H9 (cell line): ENCODE results near the gene CDH23. TPM values are rescaled to one million over a fixed set of nuclear protein-coding genes. Genes with fewer than 3 reads are reported as not detected.

ENCODE experiments used
- DNase-seq: peaks from one replicate; pipeline ENCODE4 v3.0.0-alpha.2; 2017
- H2AFZ ChIP-seq: one replicate; pipeline ENCODE4 v1.6.1; 2013; ENCODE audit warnings: mild to moderate bottlenecking, low read length, control low read depth, moderate library complexity
- H2AK5ac ChIP-seq: 2 replicates; pipeline ENCODE4 v1.6.1; 2013; ENCODE audit warnings: low read length, control low read depth, mixed read lengths; ENCODE audit not compliant: insufficient read length
- H2BK120ac ChIP-seq: one replicate; pipeline ENCODE4 v1.6.1; 2013; ENCODE audit warnings: low read depth, mild to moderate bottlenecking, low read length, control low read depth, inconsistent platforms; ENCODE audit not compliant: poor library complexity, severe bottlenecking
- H2BK12ac ChIP-seq: 2 replicates; pipeline ENCODE4 v1.6.1; 2013; ENCODE audit warnings: low read length, control low read depth, mixed read lengths, low read depth; ENCODE audit not compliant: insufficient read length
- H2BK15ac ChIP-seq: 2 replicates; pipeline ENCODE4 v1.6.1; 2013; ENCODE audit warnings: low read depth, low read length, control low read depth
- H2BK20ac ChIP-seq: one replicate; pipeline ENCODE4 v1.6.1; 2013; ENCODE audit warnings: low read depth, mild to moderate bottlenecking, low read length, control low read depth, inconsistent platforms; ENCODE audit not compliant: poor library complexity, severe bottlenecking
- H2BK5ac ChIP-seq: 2 replicates; pipeline ENCODE4 v1.6.1; 2013; ENCODE audit warnings: low read length, control low read depth, mixed read lengths; ENCODE audit not compliant: insufficient read length
- H3K14ac ChIP-seq: 2 replicates; pipeline ENCODE4 v1.6.1; 2013; ENCODE audit warnings: low read length, control low read depth; ENCODE audit not compliant: insufficient read depth
- H3K18ac ChIP-seq: 2 replicates; pipeline ENCODE4 v1.6.1; 2013; ENCODE audit warnings: low read depth, mild to moderate bottlenecking, mixed read lengths, low read length, control low read depth; ENCODE audit not compliant: insufficient read length
- H3K23ac ChIP-seq: 2 replicates; pipeline ENCODE4 v1.6.1; 2013; ENCODE audit warnings: low read length, control low read depth, mixed read lengths, low read depth; ENCODE audit not compliant: insufficient read length
- H3K23me2 ChIP-seq: 2 replicates; pipeline ENCODE4 v1.6.1; 2013; ENCODE audit warnings: low read depth, mild to moderate bottlenecking, mixed read lengths, low read length, control low read depth; ENCODE audit not compliant: insufficient read length, poor library complexity, severe bottlenecking
- H3K27ac ChIP-seq: 2 replicates; pipeline ENCODE4 v1.5.1; 2013; ENCODE audit warnings: low read length, control low read depth, mixed read lengths, low read depth; ENCODE audit not compliant: insufficient read length
- H3K27me3 ChIP-seq: 2 replicates; pipeline ENCODE4 v1.6.1; 2013; ENCODE audit warnings: low read length, control low read depth, inconsistent platforms; ENCODE audit not compliant: insufficient read depth
- H3K4ac ChIP-seq: 2 replicates; pipeline ENCODE4 v1.6.1; 2013; ENCODE audit warnings: low read depth, mild to moderate bottlenecking, control low read depth, inconsistent platforms, low read length, moderate library complexity
- H3K4me1 ChIP-seq: 2 replicates; pipeline ENCODE4 v1.6.1; 2013; ENCODE audit warnings: low read length, control low read depth, inconsistent platforms; ENCODE audit not compliant: insufficient read depth
- H3K4me2 ChIP-seq: 2 replicates; pipeline ENCODE4 v1.6.1; 2013; ENCODE audit warnings: low read length, control low read depth, mixed read lengths; ENCODE audit not compliant: insufficient read length, insufficient read depth
- H3K56ac ChIP-seq: 2 replicates; pipeline ENCODE4 v1.6.1; 2013; ENCODE audit warnings: low read depth, mild to moderate bottlenecking, mixed read lengths, low read length, control low read depth; ENCODE audit not compliant: insufficient read length
- H3K79me1 ChIP-seq: 2 replicates; pipeline ENCODE4 v1.6.1; 2013; ENCODE audit warnings: low read depth, mild to moderate bottlenecking, moderate library complexity, low read length, control low read depth, inconsistent platforms; ENCODE audit not compliant: insufficient read depth, poor library complexity, severe bottlenecking
- H3K79me2 ChIP-seq: 2 replicates; pipeline ENCODE4 v1.6.1; 2013; ENCODE audit warnings: low read length, control low read depth, inconsistent platforms; ENCODE audit not compliant: insufficient read depth
- H3K9ac ChIP-seq: 2 replicates; pipeline ENCODE4 v1.6.1; 2013; ENCODE audit warnings: low read length, control low read depth, mixed read lengths; ENCODE audit not compliant: insufficient read length; ENCODE audit errors: extremely low read depth
- H3K9me3 ChIP-seq: one replicate; pipeline ENCODE4 v1.6.1; 2013; ENCODE audit warnings: low read depth, low read length, inconsistent platforms; ENCODE audit not compliant: control insufficient read depth
- H3T11ph ChIP-seq: one replicate; pipeline ENCODE4 v1.6.1; 2013; ENCODE audit warnings: mild to moderate bottlenecking, low read length, control low read depth, inconsistent platforms
- H4K20me1 ChIP-seq: one replicate; pipeline ENCODE4 v1.6.1; 2013; ENCODE audit not compliant: control insufficient read depth, insufficient read length, insufficient read depth
- H4K5ac ChIP-seq: 2 replicates; pipeline ENCODE4 v1.6.1; 2013; ENCODE audit warnings: low read depth, mild to moderate bottlenecking, mixed read lengths, low read length, control low read depth; ENCODE audit not compliant: insufficient read length
- H4K8ac ChIP-seq: replicated peaks from 2 replicates; pipeline ENCODE4 v1.6.1; 2013; ENCODE audit warnings: low read length, control low read depth, mixed read lengths, low read depth; ENCODE audit not compliant: insufficient read length
- H4K91ac ChIP-seq: 2 replicates; pipeline ENCODE4 v1.6.1; 2013; ENCODE audit warnings: low read depth, mild to moderate bottlenecking, moderate library complexity, mixed read lengths, low read length, control low read depth; ENCODE audit not compliant: insufficient read length
- H3K27ac Mint-ChIP-seq, 3 experiments: 2 replicates in 2 of 3; 3 replicates in 1 of 3; pipeline ENCODE4 v1.8.0; 2020 to 2021; ENCODE audit warnings: mixed read lengths in 3 of 3, mild to moderate bottlenecking in 1 of 3, moderate library complexity in 1 of 3
- H3K27me3 Mint-ChIP-seq: 2 replicates; pipeline ENCODE4 v1.8.0; 2021; ENCODE audit warnings: low read depth, mild to moderate bottlenecking, moderate library complexity, mixed read lengths
- H3K36me3 Mint-ChIP-seq, 3 experiments: 2 replicates in 2 of 3; 3 replicates in 1 of 3; pipeline ENCODE4 v1.8.0; 2020 to 2021; ENCODE audit warnings: low read depth in 3 of 3, mixed read lengths in 3 of 3; ENCODE audit not compliant: insufficient read depth in 1 of 3
- H3K4me1 Mint-ChIP-seq, 2 experiments: 2 replicates each; pipeline ENCODE4 v1.8.0; 2020; ENCODE audit warnings: mixed read lengths in 2 of 2
- H3K4me3 Mint-ChIP-seq, 2 experiments: 2 replicates in 1 of 2; 3 replicates in 1 of 2; pipeline ENCODE4 v1.8.0; 2020 to 2021; ENCODE audit warnings: mild to moderate bottlenecking in 2 of 2, mixed read lengths in 2 of 2, moderate library complexity in 1 of 2
- H3K9me3 Mint-ChIP-seq, 2 experiments: 2 replicates in 1 of 2; 3 replicates in 1 of 2; pipeline ENCODE4 v1.8.0; 2020; ENCODE audit warnings: mild to moderate bottlenecking in 2 of 2, mixed read lengths in 2 of 2, moderate library complexity in 1 of 2
- CTCF ChIP-seq: fragments of 200-600 bp; sonication (generic); conservative IDR thresholded peaks from 3 replicates; pipeline ENCODE4 v1.8.0; 2021; ENCODE audit warnings: antibody characterized with exemption, mild to moderate bottlenecking
- WGBS: extraction: QIAGEN DNeasy Blood & Tissue Kit; methylation state at CpG from one replicate; pipeline ENCODE4 v1.1.7; 2013; ENCODE audit warnings: missing lambda C conversion rate, low lambda C conversion rate, mixed read lengths; ENCODE audit not compliant: insufficient read length; ENCODE audit errors: extremely low coverage; 5-methylcytosine and 5-hydroxymethylcytosine counted together
- total RNA-seq: library from RNA; stranded (reverse); gene quantifications from 2 replicates; pipeline ENCODE4 v1.2.1, GENCODE V29; 2021

CDH23 gene
- total RNA-seq, 1 experiment from 2014 or later, result 2.1 TPM

DNA sequence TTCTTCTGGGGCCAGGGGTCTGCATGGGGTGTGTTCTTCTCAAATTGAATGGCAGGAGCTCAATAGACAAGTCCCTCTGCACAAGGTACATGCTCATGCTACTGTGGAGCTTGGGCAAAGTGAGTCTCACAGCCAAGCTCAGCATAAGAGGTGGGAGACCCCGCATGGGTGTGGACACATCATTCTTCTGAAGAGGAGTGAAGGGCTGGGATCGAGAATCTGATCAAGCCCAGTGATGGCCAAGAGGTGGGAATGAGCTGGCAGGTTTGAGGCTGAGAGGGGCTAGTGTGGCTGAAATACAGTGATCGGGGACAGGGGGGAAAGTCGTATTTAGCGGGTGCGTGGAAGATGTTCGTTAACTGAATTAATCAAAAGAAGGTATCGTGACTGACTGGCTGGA, 32.6 kb downstream of the CDH23 start:
- Histone ChIP-seq H3K23ac (no peak overlapping the region), H3K14ac (no peak overlapping the region), H3K56ac (no peak overlapping the region), H4K20me1 (no peaks in the 10 kb centered on the region), H3K23me2 (peaks cover 3% of the 10 kb centered on the region), H3K4me1 (no peaks in the 10 kb centered on the region), H4K5ac (no peak overlapping the region), H4K91ac (no peak overlapping the region), H3T11ph (no peak overlapping the region), H3K79me1 (no peaks in the 10 kb centered on the region), H2BK120ac (no peak overlapping the region), H3K79me2 (no peaks in the 10 kb centered on the region), H2BK15ac (no peak overlapping the region), H3K4ac (no peak overlapping the region), H4K8ac (no peak overlapping the region), H3K18ac (no peak overlapping the region), H2AK5ac (no peak overlapping the region), H3K9me3 (no peaks in the 10 kb centered on the region), H3K9ac (no peak overlapping the region), H2BK5ac (no peak overlapping the region), H3K27ac (no peak overlapping the region), H3K27me3 (no peaks in the 10 kb centered on the region), H3K4me2 (no peak overlapping the region), H2BK12ac (no peak overlapping the region), H2AFZ (no peak overlapping the region), H2BK20ac (no peak overlapping the region)
- Mint-ChIP-seq H3K4me3 (no peak overlapping the region), H3K27ac (peak overlapping the region in 1 of 3 experiments; percentile 0; a peak in 1 of 7 replicates), H3K36me3 (no peaks in the 10 kb centered on the region), H3K27me3 (peaks cover 9% of the 10 kb centered on the region; the same call in 1 of the 2 replicates), H3K4me1 (peaks cover 18% of the 10 kb centered on the region in 2 experiments), H3K9me3 (no peaks in the 10 kb centered on the region)
- peak; percentile 15 for DNase-seq
- TF ChIP-seq CTCF, result no peak
- 100% methylated on average over 5 of the region's 8 CpGs for WGBS
